Osteoblast (primary cell): Measurements from ENCODE around the gene RABGAP1L. TPM values are rescaled to one million over a fixed set of nuclear protein-coding genes. Genes with fewer than 3 reads are reported as not detected.
A peak's percentile ranks its signal among the peaks of the same experiment; 100 is the strongest.

Experiments
- DNase-seq: peaks from one replicate; pipeline ENCODE4 v3.0.0; 2011; ENCODE audit warnings: low spot score, mixed read lengths; ENCODE audit not compliant: insufficient read length; ENCODE audit errors: missing footprints
- H2AFZ ChIP-seq: 2 replicates; pipeline ENCODE4 v1.6.0; 2011; ENCODE audit warnings: mild to moderate bottlenecking, low read length
- H3K27ac ChIP-seq: 2 replicates; pipeline ENCODE4 v1.5.1; 2011; ENCODE audit warnings: mild to moderate bottlenecking, low read depth, low read length, moderate library complexity
- H3K27me3 ChIP-seq: 2 replicates; pipeline ENCODE4 v1.6.0; 2012; ENCODE audit warnings: mild to moderate bottlenecking, control low read depth, inconsistent platforms, low read length, moderate library complexity; ENCODE audit not compliant: insufficient read depth
- H3K36me3 ChIP-seq: 2 replicates; pipeline ENCODE4 v1.5.1; 2011; ENCODE audit warnings: mild to moderate bottlenecking, low read length, control low read depth, moderate library complexity; ENCODE audit not compliant: insufficient read depth
- H3K4me1 ChIP-seq: 2 replicates; pipeline ENCODE4 v1.5.1; 2011; ENCODE audit warnings: mild to moderate bottlenecking, low read length, control low read depth, moderate library complexity; ENCODE audit not compliant: insufficient read depth
- H3K4me2 ChIP-seq: 2 replicates; pipeline ENCODE4 v1.6.0; 2011; ENCODE audit warnings: mild to moderate bottlenecking, low read length; ENCODE audit not compliant: insufficient read depth
- H3K4me3 ChIP-seq: fragments of 200-600 bp; sonication (generic); 3 replicates; pipeline ENCODE4 v1.5.1; 2012; ENCODE audit warnings: mild to moderate bottlenecking, low read length, inconsistent platforms; ENCODE audit not compliant: insufficient read depth
- H3K79me2 ChIP-seq: 2 replicates; pipeline ENCODE4 v1.6.0; 2012; ENCODE audit warnings: mild to moderate bottlenecking, low read length, control low read depth, inconsistent platforms; ENCODE audit not compliant: insufficient read depth
- H3K9me3 ChIP-seq: 2 replicates; pipeline ENCODE4 v1.5.1; 2011; ENCODE audit warnings: low read depth, low read length, control low read depth
- H4K20me1 ChIP-seq: 2 replicates; pipeline ENCODE4 v1.6.0; 2012; ENCODE audit warnings: mild to moderate bottlenecking, low read length, control low read depth; ENCODE audit not compliant: insufficient read depth
- total RNA-seq: library from RNA; depleted of rRNA; stranded (reverse); fragments of >200 nt; gene quantifications from 2 replicates; pipeline ENCODE4 v1.2.3, GENCODE V29; 2012
- TF ChIP-seq, protein P1 (sequence below): IDR thresholded peaks from 2 replicates; pipeline ENCODE4 v1.5.1; 2011; ENCODE audit warnings: mild to moderate bottlenecking, low read depth, low read length, moderate library complexity; ENCODE audit errors: extremely low read depth

Gene RABGAP1L
- total RNA-seq, 1 donor = 30.0 TPM

DNA sequence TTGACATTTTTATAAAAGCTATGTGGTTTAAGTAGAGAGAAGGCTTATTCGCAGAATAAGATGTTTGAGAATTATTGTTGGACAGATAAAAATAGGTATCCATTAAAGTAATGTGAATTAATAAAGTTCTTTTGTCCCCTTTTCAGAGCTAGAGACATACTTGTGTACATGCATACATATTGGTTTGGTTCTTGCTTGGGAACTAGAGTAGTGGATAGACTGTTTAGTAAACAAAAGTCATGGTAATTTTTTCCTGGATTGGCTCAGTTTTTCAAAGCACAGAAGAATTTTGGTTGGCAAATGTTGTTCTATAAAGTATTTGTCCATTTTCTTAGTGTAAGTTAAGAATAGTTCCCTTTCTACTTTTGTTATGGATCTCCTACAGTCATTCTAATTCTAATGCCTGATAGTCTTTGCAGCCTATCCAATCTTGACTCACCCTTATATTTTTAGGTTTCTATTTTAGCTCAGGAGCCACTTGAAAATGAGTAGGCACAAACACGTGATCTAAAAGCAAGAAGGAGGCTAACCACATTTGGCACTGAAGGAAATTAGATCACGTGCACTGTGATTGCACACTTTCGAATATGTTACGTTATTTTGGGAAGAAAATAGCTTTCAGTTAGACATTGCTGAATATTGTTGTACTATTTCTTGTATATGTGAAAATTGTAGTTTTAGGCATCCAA is 47.0 kb downstream of the RABGAP1L start:
- H2AFZ ChIP-seq = no peak overlapping the region
- no peak for DNase-seq
- H4K20me1 ChIP-seq = no peaks in the 10 kb centered on the region

DNA sequence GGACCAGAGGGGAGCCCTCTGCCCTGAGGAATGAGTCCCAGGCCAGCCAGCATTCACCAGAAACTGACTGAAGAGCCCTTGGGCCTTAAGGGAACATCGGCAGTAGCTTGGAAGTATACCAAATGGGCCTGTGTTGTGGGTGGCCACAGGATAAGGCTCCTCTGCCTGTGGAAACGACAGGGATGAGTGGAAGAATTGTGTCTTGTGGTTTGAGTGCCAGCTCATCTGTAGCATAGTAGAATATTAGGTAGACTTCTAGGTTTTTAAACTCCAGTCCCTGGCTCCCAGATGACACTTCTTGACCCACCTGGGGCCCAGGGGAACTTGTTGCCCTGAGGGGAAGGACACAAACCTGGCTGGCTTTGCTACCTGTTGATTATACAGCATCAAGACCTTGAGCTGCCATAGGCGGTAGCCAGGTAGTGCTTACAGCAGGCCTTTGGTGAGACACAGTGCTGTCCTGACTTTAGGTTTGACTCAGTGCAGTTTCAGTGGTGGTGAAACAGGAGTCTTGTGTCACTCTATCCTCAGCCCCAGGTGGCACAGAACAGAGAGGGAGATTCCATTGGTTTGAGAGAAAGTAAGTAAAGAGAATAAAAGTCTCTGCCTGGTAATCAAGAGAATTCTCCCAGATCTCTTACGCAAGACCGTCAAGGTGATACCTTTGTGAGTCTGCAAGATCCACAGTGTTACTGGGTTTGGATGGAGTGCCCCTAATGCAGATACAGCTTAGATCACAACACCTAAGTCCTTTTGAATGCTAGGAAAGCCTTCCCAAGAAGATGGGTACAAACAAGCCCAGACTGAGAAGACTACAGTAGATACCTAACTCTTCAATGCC is 50.2 kb downstream of the RABGAP1L start:
- Histone ChIP-seq H4K20me1 (no peaks in the 10 kb centered on the region), H3K36me3 (no peaks in the 10 kb centered on the region), H2AFZ (no peak overlapping the region), H3K79me2 (peaks cover 27% of the 10 kb centered on the region), H3K4me2 (no peak overlapping the region), H3K4me3 (no peak overlapping the region), H3K27ac (no peak overlapping the region), H3K27me3 (no peaks in the 10 kb centered on the region), H3K4me1 (no peaks in the 10 kb centered on the region), H3K9me3 (no peaks in the 10 kb centered on the region)
- TF ChIP-seq, protein P1, sequence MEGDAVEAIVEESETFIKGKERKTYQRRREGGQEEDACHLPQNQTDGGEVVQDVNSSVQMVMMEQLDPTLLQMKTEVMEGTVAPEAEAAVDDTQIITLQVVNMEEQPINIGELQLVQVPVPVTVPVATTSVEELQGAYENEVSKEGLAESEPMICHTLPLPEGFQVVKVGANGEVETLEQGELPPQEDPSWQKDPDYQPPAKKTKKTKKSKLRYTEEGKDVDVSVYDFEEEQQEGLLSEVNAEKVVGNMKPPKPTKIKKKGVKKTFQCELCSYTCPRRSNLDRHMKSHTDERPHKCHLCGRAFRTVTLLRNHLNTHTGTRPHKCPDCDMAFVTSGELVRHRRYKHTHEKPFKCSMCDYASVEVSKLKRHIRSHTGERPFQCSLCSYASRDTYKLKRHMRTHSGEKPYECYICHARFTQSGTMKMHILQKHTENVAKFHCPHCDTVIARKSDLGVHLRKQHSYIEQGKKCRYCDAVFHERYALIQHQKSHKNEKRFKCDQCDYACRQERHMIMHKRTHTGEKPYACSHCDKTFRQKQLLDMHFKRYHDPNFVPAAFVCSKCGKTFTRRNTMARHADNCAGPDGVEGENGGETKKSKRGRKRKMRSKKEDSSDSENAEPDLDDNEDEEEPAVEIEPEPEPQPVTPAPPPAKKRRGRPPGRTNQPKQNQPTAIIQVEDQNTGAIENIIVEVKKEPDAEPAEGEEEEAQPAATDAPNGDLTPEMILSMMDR = no peak
- no peak for DNase-seq

More for the DNA sequence above, 47.0 kb downstream of the RABGAP1L start:
- peaks cover 33% of the 10 kb centered on the region for H3K79me2 ChIP-seq
- H3K36me3 ChIP-seq = no peaks in the 10 kb centered on the region
- no peaks in the 10 kb centered on the region for H3K4me1 ChIP-seq
- H3K4me3 ChIP-seq = no peak overlapping the region
- H3K9me3 ChIP-seq = no peaks in the 10 kb centered on the region
- H3K4me2 ChIP-seq = peak overlapping the region; percentile 12
- no peaks in the 10 kb centered on the region for H3K27me3 ChIP-seq
- no peak overlapping the region for H3K27ac ChIP-seq
- TF ChIP-seq, protein P1 = no peak

DNA sequence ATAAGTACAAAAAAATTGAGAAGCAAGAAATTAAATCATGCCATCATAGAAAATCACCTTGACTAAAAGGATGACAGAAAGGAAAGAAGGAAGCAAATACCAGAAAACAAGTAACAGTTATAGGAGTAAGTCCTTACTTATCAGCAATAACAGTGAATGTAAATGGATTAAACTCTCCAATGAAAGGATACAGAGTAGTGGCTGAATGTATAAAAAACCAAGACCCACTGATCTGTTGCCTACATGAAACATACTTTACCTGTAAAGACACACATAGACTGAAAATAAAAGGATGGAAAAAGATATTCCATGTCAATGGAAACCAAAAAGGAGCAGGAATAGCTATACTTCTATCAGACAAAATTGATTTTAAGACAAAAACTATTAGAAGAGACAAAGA is 52.2 kb downstream of the RABGAP1L start:
- Histone ChIP-seq H3K27ac (no peak overlapping the region), H2AFZ (no peak overlapping the region), H4K20me1 (no peaks in the 10 kb centered on the region), H3K36me3 (no peaks in the 10 kb centered on the region), H3K9me3 (no peaks in the 10 kb centered on the region), H3K27me3 (no peaks in the 10 kb centered on the region), H3K4me3 (no peak overlapping the region), H3K79me2 (peaks cover 13% of the 10 kb centered on the region), H3K4me2 (no peak overlapping the region), H3K4me1 (no peaks in the 10 kb centered on the region)
- TF ChIP-seq, protein P1 = no peak
- no peak for DNase-seq

DNA sequence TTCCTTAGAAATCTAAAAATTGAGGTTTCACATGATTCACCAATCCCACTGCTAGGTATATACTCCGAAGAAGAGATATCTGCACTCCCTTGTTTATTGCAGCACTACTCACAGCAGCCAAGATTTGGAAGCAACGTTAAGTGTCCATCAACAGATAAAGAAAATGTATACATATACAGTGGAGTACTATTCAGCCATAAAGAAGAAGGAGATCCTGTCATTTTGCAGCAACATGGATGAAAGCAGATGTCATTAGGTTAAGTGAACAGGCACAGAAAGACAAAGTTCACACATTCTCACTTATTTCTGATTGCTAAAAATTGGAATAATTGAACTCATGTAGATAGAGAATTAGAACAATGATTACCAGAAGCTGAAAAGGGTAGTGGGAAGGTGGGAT is 56.4 kb downstream of the RABGAP1L start:
- Histone ChIP-seq H2AFZ (no peak overlapping the region), H3K27ac (no peak overlapping the region), H3K27me3 (no peaks in the 10 kb centered on the region), H4K20me1 (no peaks in the 10 kb centered on the region), H3K4me3 (no peak overlapping the region), H3K9me3 (no peaks in the 10 kb centered on the region), H3K4me1 (no peaks in the 10 kb centered on the region), H3K79me2 (no peaks in the 10 kb centered on the region), H3K4me2 (no peak overlapping the region), H3K36me3 (no peaks in the 10 kb centered on the region)
- no peak for DNase-seq
- TF ChIP-seq, protein P1 = no peak
